ENCODE data around the gene OR2J1.
"Not testable (repeated sequence)": the region's sequence is repeated elsewhere in the genome, so short reads cannot be mapped to it uniquely, and the experiment has no call there.

The OR2J1 gene

DNA sequence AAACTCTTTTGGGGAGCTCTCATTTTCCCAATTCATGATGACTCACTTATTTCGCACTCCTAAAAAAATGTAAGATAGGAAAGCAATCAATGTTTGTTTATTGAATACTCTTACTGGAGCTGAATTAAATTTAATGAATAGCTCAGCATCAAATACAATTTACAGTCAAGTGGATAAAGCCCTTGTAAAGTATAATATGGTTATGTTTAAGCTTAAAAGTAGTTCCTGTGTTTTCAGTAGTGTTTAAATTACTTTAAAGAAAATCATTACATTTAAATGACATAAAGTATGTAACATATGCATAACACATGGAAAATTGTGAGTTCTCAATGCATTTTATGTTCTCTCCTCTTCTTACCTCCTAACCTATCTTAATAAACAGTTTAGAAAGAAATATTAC, 12.1 kb upstream of the OR2J1 start, which contains the start of gene OR2B3:
Gene OR2B3 (minus strand): TSS at position 101 of the 400 bp plus-strand sequence. CDS start 65 bp downstream, at position 36.
- POLR2A ChIA-PET = no interaction called here
- TF ChIP-seq, protein P1, sequence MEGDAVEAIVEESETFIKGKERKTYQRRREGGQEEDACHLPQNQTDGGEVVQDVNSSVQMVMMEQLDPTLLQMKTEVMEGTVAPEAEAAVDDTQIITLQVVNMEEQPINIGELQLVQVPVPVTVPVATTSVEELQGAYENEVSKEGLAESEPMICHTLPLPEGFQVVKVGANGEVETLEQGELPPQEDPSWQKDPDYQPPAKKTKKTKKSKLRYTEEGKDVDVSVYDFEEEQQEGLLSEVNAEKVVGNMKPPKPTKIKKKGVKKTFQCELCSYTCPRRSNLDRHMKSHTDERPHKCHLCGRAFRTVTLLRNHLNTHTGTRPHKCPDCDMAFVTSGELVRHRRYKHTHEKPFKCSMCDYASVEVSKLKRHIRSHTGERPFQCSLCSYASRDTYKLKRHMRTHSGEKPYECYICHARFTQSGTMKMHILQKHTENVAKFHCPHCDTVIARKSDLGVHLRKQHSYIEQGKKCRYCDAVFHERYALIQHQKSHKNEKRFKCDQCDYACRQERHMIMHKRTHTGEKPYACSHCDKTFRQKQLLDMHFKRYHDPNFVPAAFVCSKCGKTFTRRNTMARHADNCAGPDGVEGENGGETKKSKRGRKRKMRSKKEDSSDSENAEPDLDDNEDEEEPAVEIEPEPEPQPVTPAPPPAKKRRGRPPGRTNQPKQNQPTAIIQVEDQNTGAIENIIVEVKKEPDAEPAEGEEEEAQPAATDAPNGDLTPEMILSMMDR (IDR thresholded peaks at IDR 0.05; ENCODE audit: control extremely low read depth, extremely low read depth, low read depth, missing control alignments) = no peak
- CTCF ChIA-PET = no interaction called here
- DNase-seq (ENCODE audit: extremely low spot score) = no peak

DNA sequence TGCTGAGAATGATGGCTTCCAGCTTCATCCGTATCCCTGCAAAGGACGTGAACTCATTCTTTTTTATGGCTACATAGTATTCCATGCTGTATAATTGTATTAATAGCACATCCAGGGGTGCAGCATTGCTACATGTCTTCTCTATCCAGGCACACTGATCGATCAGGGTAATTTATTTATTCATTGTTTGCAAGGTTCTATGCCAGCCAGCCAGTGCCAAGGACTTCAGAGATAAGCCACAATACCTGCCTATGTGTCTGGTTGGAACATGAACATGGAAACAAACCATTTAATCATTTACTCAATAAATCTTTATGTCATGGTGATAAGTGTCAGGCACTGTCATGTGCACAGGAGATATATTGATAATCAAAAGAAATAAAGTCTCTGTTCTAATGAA, 6.3 kb upstream of the OR2J1 start:
- ChIA-PET POLR2A (no interaction called here), CTCF (no interaction called here)
- TF ChIP-seq, protein P1 (IDR thresholded peaks at IDR 0.05; ENCODE audit: control extremely low read depth, extremely low read depth, low read depth, missing control alignments) = no peak
- no peak for DNase-seq (ENCODE audit: extremely low spot score)

DNA sequence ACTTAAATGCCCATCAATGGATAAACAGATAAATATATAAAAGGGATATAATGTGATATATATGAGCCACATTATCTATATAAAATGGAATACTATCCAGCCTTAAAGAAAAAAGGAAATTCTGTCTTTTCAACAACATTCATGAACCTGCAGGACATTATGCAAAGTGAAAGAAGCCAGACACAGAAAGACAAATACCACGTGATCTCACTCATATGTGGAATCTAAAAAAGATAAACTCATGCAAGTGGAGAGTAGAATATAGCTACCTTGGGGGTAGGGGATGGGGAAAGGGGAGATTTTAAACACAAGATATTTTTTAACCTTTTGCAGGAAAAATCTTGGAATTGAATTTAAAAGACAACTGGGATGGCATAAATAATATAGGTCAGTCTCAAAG, 1.5 kb upstream of the OR2J1 start:
- TF ChIP-seq, protein P1 (IDR thresholded peaks at IDR 0.05; ENCODE audit: control extremely low read depth, extremely low read depth, low read depth, missing control alignments) = no peak
- CTCF ChIA-PET = interaction anchor here (1.0 kb wide), 1 partner anchor 13 kb away, joined by 3 read pairs; no protein-coding TSS in a partner anchor
- POLR2A ChIA-PET = no interaction called here
- no peak for DNase-seq (ENCODE audit: extremely low spot score)

DNA sequence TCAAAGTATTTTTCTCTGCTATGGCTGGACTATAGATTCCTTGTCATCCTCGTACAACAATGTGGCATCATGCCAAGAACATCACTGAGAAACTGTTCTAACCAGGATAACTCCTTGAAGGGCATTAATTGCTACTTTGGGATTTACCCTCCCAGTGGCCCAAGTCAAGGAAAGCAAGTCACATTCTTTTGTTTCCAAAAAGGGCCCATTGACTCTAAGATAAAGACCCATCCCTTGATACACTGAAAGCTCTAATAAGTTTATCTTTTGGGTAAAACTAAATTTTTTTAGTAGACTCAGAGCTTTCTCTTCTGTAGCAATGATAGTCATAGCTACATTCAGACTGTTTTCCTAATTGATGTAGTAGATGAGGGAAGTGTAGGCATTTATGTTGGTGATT, 8.5 kb downstream of the OR2J1 start, which contains the start of gene OR2J3:
Gene OR2J3 (plus strand): TSS at position 301 of the 400 bp plus-strand sequence. CDS start 3,833 bp downstream, outside the sequence.
- CTCF ChIA-PET = interaction anchor here (1.3 to 2.0 kb wide), 2 partner anchors 9 to 32 kb away, joined by 3 to 6 read pairs; no protein-coding TSS in a partner anchor
- POLR2A ChIA-PET = no interaction called here
- DNase-seq (ENCODE audit: extremely low spot score) = no peak
- TF ChIP-seq, protein P1 (IDR thresholded peaks at IDR 0.05; ENCODE audit: control extremely low read depth, extremely low read depth, low read depth, missing control alignments) = no peak

DNA sequence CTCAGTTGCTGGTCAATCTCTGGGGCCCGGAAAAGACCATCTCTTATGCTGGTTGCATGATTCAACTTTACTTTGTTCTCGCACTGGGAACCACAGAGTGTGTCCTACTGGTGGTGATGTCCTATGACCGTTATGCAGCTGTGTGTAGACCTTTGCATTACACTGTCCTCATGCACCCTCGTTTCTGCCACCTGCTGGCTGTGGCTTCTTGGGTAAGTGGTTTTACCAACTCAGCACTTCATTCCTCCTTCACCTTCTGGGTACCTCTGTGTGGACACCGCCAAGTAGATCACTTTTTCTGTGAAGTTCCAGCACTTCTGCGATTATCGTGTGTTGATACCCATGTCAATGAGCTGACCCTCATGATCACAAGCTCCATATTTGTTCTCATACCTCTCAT, 12.8 kb downstream of the OR2J1 start:
- TF ChIP-seq, protein P1 (IDR thresholded peaks at IDR 0.05; ENCODE audit: control extremely low read depth, extremely low read depth, low read depth, missing control alignments) = no peak
- CTCF ChIA-PET = interaction anchor here (1.6 to 1.7 kb wide), 2 partner anchors 9 to 11 kb away, joined by 3 to 5 read pairs; no protein-coding TSS in a partner anchor
- no peak for DNase-seq (ENCODE audit: extremely low spot score)
- POLR2A ChIA-PET = no interaction called here

DNA sequence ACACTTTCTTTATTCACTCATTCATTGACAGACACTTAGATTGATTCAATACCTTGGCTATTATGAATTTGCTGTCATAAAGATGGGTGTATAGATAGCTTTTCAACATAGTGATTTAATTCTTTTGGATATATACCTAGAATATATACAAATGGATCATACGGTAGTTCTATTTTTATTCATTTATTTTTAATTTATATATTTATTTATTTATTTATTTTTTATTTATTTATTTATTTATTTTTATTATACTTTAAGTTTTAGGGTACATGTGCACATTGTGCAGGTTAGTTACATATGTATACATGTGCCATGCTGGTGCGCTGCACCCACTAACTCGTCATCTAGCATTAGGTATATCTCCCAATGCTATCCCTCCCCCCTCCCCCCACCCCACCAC, 15.7 kb downstream of the OR2J1 start:
- CTCF ChIA-PET; POLR2A ChIA-PET; DNase-seq (ENCODE audit: extremely low spot score): not testable (repeated sequence)

DNA sequence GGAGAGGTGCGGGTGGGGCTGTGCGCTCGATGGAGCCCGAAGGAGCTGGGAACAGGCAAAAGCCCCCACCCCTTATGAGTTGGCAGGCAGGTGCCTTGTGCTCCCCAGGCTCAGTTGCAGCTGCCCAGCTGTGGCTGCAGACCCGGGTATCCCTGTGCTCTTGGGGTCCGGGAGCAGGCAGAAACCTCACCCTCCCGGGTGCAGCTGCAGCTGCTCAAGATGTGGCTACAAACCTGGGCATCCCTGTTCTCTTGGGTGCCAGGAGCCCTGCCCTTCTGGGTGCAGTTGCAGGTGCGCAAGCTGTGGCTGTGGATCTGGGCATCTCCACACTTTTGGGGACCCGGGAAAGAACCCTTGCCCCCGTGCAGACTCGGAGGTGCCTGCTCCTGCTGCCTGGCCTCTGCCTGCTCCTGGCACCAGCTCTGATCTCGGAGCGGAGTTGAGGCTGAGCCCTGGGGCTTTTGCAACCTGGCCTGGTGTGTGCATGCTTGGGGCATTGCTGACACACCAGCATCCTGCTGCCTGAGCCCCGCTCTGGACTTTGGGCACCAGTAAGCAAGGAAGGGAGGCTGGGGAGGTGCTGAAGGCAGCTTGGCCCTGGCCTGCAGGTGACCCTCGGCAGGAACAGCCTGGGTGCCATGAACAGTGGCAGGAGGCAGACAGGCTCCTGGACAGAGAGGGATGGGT, 30.2 kb downstream of the OR2J1 start:
- TF ChIP-seq, protein P1 (IDR thresholded peaks at IDR 0.05; ENCODE audit: control extremely low read depth, extremely low read depth, low read depth, missing control alignments) = no peak
- ChIA-PET POLR2A (no interaction called here), CTCF (interaction anchor here (0.8 to 1.7 kb wide), 2 partner anchors 10 to 27 kb away, joined by 3 to 4 read pairs; no protein-coding TSS in a partner anchor)
- no peak for DNase-seq (ENCODE audit: extremely low spot score)

Measured in GM10248 (cell line).